Measurements from ENCODE around the gene CD2. TPM values are rescaled to one million over a fixed set of nuclear protein-coding genes. Genes with fewer than 3 reads are reported as not detected.

Gene CD2
- total RNA-seq, 2 donors from 2014 or later = 0.57 to 1.3 TPM

DNA sequence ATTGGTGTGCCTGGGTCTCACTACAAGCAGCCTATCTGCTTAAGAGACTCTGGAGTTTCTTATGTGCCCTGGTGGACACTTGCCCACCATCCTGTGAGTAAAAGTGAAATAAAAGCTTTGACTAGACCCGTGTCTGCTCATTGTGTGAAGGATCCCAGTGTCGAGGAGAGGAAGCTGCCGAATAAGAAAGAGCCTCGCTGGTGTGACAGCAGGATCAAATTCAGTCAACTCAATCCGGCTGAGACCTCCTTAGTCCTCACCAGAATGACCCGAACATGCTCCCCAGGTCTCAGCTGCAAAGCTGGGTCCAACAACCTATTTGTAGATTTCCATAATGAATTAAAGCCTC lies 14.8 kb downstream of the CD2 start:
- DNase-seq (ENCODE audit: low spot score) = no peak
- Histone ChIP-seq H3K27ac (no peak overlapping the region), H3K9me3 (no peaks in the 10 kb centered on the region), H3K27me3 (replicated peaks; ENCODE audit: insufficient read depth) (no peaks in the 10 kb centered on the region), H3K4me1 (replicated peaks) (no peaks in the 10 kb centered on the region), H3K36me3 (no peaks in the 10 kb centered on the region), H3K4me3 (no peak overlapping the region)
- TF ChIP-seq, protein P1, sequence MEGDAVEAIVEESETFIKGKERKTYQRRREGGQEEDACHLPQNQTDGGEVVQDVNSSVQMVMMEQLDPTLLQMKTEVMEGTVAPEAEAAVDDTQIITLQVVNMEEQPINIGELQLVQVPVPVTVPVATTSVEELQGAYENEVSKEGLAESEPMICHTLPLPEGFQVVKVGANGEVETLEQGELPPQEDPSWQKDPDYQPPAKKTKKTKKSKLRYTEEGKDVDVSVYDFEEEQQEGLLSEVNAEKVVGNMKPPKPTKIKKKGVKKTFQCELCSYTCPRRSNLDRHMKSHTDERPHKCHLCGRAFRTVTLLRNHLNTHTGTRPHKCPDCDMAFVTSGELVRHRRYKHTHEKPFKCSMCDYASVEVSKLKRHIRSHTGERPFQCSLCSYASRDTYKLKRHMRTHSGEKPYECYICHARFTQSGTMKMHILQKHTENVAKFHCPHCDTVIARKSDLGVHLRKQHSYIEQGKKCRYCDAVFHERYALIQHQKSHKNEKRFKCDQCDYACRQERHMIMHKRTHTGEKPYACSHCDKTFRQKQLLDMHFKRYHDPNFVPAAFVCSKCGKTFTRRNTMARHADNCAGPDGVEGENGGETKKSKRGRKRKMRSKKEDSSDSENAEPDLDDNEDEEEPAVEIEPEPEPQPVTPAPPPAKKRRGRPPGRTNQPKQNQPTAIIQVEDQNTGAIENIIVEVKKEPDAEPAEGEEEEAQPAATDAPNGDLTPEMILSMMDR (IDR thresholded peaks at IDR 0.05) = no peak
- no peak for TF ChIP-seq POLR2AphosphoS5 (IDR thresholded peaks at IDR 0.05)
- no peak for TF ChIP-seq POLR2A (IDR thresholded peaks at IDR 0.05)
- 85% methylated on average over 6 of the region's 6 CpGs for WGBS
- intact Hi-C loops (cut with DNase I) = no loop called here

DNA sequence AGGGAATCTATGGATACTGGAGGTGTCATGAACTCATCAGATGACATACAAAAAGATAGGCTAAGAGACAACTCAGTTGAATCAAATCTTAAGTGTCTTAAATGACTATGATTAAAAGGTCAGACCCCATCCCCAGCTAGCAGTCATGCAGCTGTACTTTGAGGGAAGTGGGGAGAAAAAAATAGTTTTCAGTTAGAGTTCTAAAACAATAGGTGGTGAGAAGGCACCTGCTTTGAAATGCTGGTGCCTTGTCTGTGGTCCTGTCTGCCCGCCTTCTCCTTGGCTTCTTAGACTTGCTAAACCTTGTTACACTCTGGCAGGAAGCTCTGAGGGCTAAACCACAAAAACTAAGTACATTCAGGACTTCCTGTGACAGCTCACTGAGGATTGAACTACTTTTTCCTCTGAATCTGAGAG lies 15.3 kb downstream of the CD2 start:
- Histone ChIP-seq H3K36me3 (no peaks in the 10 kb centered on the region), H3K27ac (no peak overlapping the region), H3K27me3 (replicated peaks; ENCODE audit: insufficient read depth) (no peaks in the 10 kb centered on the region), H3K4me3 (no peak overlapping the region), H3K4me1 (replicated peaks) (no peaks in the 10 kb centered on the region), H3K9me3 (no peaks in the 10 kb centered on the region)
- 67% methylated on average over 1 of the region's 1 CpG for WGBS
- TF ChIP-seq, protein P1 (IDR thresholded peaks at IDR 0.05) = no peak
- TF ChIP-seq POLR2A (IDR thresholded peaks at IDR 0.05) (no peak), POLR2AphosphoS5 (IDR thresholded peaks at IDR 0.05) (no peak)
- intact Hi-C loops (cut with DNase I) = no loop called here
- no peak for DNase-seq (ENCODE audit: low spot score)

DNA sequence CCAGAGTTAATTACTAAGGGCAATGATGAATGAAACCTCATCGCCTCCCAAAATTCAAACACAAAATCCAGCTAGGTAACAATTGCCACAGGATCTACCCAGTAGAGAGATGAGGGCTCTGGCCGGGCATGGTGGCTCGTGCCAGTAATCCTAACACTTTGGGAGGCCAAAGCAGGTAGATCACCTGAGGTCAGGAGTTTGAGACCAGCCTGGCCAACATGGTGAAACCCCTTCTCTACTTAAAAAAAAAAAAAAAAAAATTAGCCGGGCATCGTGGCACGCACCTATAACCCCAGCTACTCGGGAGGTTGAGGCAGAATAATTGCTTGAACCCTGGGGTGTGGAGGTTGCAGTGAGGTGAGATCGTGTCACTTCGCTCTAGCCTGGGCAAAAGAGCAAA lies 15.8 kb downstream of the CD2 start:
- WGBS = 90% methylated on average over 9 of the region's 9 CpGs
- H3K27ac ChIP-seq = no peak overlapping the region
- TF ChIP-seq POLR2AphosphoS5 (IDR thresholded peaks at IDR 0.05) = no peak
- TF ChIP-seq, protein P1 (IDR thresholded peaks at IDR 0.05) = no peak
- no peak for TF ChIP-seq POLR2A (IDR thresholded peaks at IDR 0.05)
- H3K4me1 ChIP-seq (replicated peaks) = no peaks in the 10 kb centered on the region
- intact Hi-C loops (cut with DNase I) = no loop called here
- no peak for DNase-seq (ENCODE audit: low spot score)
- no peak overlapping the region for H3K4me3 ChIP-seq
- no peaks in the 10 kb centered on the region for H3K9me3 ChIP-seq
- H3K36me3 ChIP-seq = no peaks in the 10 kb centered on the region
- no peaks in the 10 kb centered on the region for H3K27me3 ChIP-seq (replicated peaks; ENCODE audit: insufficient read depth)

DNA sequence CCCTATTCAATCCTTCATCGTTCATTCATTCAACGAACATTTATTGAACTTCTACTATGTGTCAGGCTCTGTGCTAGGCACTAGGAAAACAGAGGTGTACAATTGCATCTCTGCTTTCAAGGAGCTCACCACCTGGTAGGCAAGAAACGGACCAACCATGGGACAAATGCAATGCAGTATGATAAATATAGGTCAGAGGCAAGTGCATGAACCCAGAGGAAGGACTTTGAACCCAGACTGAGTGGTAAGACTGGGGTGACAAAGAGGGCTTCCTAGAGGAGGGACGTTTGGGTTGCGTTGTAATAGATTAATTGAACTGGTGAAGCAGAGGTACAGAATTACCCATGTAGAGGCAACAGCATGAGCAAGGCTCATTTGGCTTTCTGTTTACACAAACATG lies 16.4 kb downstream of the CD2 start:
- WGBS = 83% methylated on average over 5 of the region's 5 CpGs
- Histone ChIP-seq H3K27ac (no peak overlapping the region), H3K36me3 (no peaks in the 10 kb centered on the region), H3K4me1 (replicated peaks) (no peaks in the 10 kb centered on the region), H3K9me3 (no peaks in the 10 kb centered on the region), H3K4me3 (no peak overlapping the region), H3K27me3 (replicated peaks; ENCODE audit: insufficient read depth) (no peaks in the 10 kb centered on the region)
- TF ChIP-seq, protein P1 (IDR thresholded peaks at IDR 0.05) = no peak
- TF ChIP-seq POLR2A (IDR thresholded peaks at IDR 0.05) = no peak
- no peak for TF ChIP-seq POLR2AphosphoS5 (IDR thresholded peaks at IDR 0.05)
- no peak for DNase-seq (ENCODE audit: low spot score)
- intact Hi-C loops (cut with DNase I) = no loop called here

DNA sequence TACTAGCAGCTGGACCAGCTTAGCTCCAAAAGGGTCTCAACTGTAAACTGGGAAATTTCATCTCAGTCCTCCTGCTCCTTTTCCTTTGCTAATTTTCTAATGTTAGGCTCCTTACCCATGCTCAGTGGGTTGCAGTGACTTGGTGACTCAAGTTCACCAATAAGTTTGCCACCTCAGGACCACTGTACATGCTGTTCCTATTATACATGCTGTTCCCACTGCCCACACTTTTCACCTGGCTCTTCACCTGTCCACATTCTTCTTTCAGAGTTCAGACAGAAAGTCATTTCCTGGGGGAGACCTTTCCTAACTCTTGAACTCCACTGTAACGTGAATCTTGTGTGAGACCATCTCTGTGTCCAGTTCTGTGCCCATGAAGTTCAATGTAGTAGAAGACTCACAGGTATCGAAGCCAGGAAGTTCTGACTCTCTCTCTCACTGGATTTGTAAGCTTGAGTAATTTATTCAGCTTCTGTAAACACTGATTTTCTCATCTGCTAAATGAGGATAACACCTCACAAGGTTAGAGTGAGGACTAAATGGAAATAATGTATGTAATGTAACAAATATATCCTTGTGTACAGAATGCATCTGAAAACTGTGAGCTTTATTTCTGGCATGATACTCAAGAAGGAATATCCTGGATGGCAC lies 17.9 kb downstream of the CD2 start:
- WGBS = 79% methylated on average over 2 of the region's 2 CpGs
- no peaks in the 10 kb centered on the region for H3K27me3 ChIP-seq (replicated peaks; ENCODE audit: insufficient read depth)
- no peak overlapping the region for H3K4me3 ChIP-seq
- DNase-seq (ENCODE audit: low spot score) = no peak
- no peaks in the 10 kb centered on the region for H3K36me3 ChIP-seq
- TF ChIP-seq POLR2AphosphoS5 (IDR thresholded peaks at IDR 0.05) (no peak), POLR2A (IDR thresholded peaks at IDR 0.05) (no peak)
- TF ChIP-seq, protein P1 (IDR thresholded peaks at IDR 0.05) = no peak
- no peaks in the 10 kb centered on the region for H3K4me1 ChIP-seq (replicated peaks)
- H3K27ac ChIP-seq = no peak overlapping the region
- H3K9me3 ChIP-seq = no peaks in the 10 kb centered on the region
- intact Hi-C loops (cut with DNase I) = no loop called here
